Stimulated activated CD8-positive, alpha-beta memory T cell treated with anti-CD3 and anti-CD28 coated beads, Interleukin-15, amount 100 ng/mL, for 4 hours (primary cell): ENCODE data around the gene PTPMT1.
"Not testable (repeated sequence)": the region's sequence is repeated elsewhere in the genome, so short reads cannot be mapped to it uniquely, and the experiment has no call there.

Experiments used
- DNase-seq, 2 donors: peaks; one replicate each; pipeline ENCODE4 v3.0.0-alpha.2; 2020; ENCODE audit warnings: low read depth in 2 of 2

Gene PTPMT1

GRCh38 chr11:47565340-47566148, at the start of gene PTPMT1:
TSS of gene PTPMT1 (plus strand) at chr11:47565599. CDS start at chr11:47565623, 24 bp downstream.
- DNase-seq = no peak

GRCh38 chr11:47516155-47516554, 49.2 kb upstream of the PTPMT1 start:
- no peak for DNase-seq

- no peak for DNase-seq
Measured at GRCh38 chr11:47516984-47517853, 48.2 kb upstream of the PTPMT1 start.

- DNase-seq = no peak
Measured at GRCh38 chr11:47518212-47518964, 47.0 kb upstream of the PTPMT1 start.

GRCh38 chr11:47523490-47524225, 41.7 kb upstream of the PTPMT1 start:
- no peak for DNase-seq

GRCh38 chr11:47524291-47524874, 41.0 kb upstream of the PTPMT1 start:
- no peak for DNase-seq

- not testable (repeated sequence) for DNase-seq
Measured at GRCh38 chr11:47526032-47526431, 39.4 kb upstream of the PTPMT1 start.

GRCh38 chr11:47527186-47527585, 38.2 kb upstream of the PTPMT1 start:
- DNase-seq = no peak

- DNase-seq = no peak
Measured at GRCh38 chr11:47529951-47530350, 35.4 kb upstream of the PTPMT1 start.

- DNase-seq = not testable (repeated sequence)
Measured at GRCh38 chr11:47530721-47531120, 34.7 kb upstream of the PTPMT1 start.

GRCh38 chr11:47531666-47532065, 33.7 kb upstream of the PTPMT1 start:
- no peak for DNase-seq

GRCh38 chr11:47532597-47533213, 32.7 kb upstream of the PTPMT1 start:
- DNase-seq = no peak

GRCh38 chr11:47533690-47534151, 31.7 kb upstream of the PTPMT1 start:
- no peak for DNase-seq

- no peak for DNase-seq
Measured at GRCh38 chr11:47534704-47535251, 30.6 kb upstream of the PTPMT1 start.

- no peak for DNase-seq
Measured at GRCh38 chr11:47536915-47537314, 28.5 kb upstream of the PTPMT1 start.

- DNase-seq = no peak
Measured at GRCh38 chr11:47538741-47539565, 26.4 kb upstream of the PTPMT1 start.

GRCh38 chr11:47539681-47540039, 25.7 kb upstream of the PTPMT1 start:
- DNase-seq = no peak

- no peak for DNase-seq
Measured at GRCh38 chr11:47541070-47541469, 24.3 kb upstream of the PTPMT1 start.

- DNase-seq = no peak
Measured at GRCh38 chr11:47545298-47545697, 20.1 kb upstream of the PTPMT1 start.
